Suppressor macrophage treated with lipopolysaccharide for 4 hours (primary cell): ENCODE measurements around the gene SPHK2.
"Not testable (repeated sequence)": the region's sequence is repeated elsewhere in the genome, so short reads cannot be mapped to it uniquely, and the experiment has no call there.

ENCODE experiments used
- DNase-seq: peaks from one replicate; pipeline ENCODE4 v3.0.0-alpha.2; 2020

Gene SPHK2

DNA sequence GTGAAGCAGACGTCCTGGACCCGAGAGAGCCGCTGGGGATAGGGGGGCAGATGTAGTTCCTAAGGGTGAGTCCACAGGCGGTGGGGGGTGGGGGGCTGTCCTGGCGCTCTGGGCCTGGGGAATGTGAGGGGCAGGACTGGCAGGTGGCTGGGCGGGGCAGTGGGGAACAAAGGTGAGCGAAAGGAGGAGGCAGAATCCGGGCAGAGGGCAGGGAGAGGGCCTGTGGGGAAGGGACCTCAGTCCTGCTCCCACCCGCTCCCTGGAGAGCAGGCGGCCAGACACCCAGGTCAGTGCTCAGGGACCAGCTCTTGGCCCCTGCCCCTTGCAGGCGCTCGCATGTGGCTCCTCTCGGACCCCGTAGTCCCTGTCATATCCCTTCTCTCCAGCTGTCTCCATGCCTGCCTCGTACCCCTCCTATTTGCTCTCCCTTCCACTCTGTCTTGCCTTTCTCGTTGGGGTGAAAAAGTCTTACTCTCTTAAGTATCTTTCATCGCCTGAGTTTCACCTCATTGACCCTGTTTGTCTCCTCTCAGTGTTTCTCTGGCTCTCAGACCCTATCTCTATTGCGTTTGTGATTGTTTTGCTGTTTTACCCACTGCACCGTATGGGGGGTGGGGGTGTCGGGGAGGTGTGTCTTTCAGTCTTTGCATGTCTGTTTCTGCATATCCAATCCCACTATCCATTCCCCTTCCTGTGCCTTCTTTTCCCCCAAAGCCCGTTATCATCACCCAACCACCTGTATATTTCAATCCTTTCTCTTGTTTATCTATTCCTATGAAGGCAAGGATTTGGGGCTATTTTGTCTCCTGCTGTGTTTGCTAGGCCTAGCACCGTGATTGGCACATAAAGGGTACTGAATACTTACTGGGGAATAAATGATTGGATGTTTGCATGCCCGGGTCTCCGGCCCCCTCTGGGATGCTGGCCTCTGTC is 5.8 kb downstream of the SPHK2 start:
- DNase-seq, result no peak

DNA sequence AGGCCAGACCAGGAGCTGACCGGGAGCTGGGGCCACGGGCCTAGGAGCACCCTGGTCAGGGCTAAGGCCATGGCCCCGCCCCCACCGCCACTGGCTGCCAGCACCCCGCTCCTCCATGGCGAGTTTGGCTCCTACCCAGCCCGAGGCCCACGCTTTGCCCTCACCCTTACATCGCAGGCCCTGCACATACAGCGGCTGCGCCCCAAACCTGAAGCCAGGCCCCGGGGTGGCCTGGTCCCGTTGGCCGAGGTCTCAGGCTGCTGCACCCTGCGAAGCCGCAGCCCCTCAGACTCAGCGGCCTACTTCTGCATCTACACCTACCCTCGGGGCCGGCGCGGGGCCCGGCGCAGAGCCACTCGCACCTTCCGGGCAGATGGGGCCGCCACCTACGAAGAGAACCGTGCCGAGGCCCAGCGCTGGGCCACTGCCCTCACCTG is 6.6 kb downstream of the SPHK2 start:
- no peak for DNase-seq

DNA sequence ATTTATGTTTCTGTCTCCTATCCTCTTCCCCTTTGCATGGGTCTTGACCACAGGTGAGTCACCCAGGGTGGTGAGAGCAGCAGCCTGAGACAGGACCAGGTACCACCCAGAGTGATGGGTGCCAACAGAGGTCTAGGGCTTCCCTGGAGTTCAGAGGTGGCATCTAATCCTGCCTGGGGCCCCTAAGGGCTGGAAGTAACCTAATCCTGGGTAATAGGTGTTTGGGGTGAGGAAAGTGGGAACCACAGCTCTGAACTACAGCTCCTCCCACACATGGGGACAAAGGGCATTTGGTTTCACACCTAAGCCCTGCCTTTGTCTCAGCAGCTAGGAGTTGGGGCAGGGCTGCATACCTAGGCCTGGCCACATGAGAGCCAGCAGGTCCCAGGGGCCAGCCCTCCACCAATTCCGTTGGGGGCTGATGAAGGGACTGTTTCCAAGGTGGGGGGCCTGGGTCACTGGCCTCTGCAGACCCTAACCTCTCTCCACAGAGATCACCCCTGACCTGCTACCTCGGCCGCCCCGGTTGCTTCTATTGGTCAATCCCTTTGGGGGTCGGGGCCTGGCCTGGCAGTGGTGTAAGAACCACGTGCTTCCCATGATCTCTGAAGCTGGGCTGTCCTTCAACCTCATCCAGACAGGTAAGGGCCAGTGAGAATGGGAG is 8.0 kb downstream of the SPHK2 start:
- no peak for DNase-seq

DNA sequence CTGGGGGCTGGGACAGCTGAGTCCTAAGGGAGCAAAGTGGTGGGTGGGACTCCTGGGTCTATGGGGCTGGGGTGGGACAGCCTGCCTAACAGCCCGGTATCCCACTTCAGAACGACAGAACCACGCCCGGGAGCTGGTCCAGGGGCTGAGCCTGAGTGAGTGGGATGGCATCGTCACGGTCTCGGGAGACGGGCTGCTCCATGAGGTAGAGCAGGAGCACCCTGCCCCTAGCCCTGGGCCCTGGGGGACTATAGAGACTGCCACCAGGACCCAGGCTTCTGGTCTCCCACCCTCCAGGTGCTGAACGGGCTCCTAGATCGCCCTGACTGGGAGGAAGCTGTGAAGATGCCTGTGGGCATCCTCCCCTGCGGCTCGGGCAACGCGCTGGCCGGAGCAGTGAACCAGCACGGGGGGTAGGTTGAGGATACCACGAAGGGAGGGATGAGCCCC is 8.6 kb downstream of the SPHK2 start:
- no peak for DNase-seq

DNA sequence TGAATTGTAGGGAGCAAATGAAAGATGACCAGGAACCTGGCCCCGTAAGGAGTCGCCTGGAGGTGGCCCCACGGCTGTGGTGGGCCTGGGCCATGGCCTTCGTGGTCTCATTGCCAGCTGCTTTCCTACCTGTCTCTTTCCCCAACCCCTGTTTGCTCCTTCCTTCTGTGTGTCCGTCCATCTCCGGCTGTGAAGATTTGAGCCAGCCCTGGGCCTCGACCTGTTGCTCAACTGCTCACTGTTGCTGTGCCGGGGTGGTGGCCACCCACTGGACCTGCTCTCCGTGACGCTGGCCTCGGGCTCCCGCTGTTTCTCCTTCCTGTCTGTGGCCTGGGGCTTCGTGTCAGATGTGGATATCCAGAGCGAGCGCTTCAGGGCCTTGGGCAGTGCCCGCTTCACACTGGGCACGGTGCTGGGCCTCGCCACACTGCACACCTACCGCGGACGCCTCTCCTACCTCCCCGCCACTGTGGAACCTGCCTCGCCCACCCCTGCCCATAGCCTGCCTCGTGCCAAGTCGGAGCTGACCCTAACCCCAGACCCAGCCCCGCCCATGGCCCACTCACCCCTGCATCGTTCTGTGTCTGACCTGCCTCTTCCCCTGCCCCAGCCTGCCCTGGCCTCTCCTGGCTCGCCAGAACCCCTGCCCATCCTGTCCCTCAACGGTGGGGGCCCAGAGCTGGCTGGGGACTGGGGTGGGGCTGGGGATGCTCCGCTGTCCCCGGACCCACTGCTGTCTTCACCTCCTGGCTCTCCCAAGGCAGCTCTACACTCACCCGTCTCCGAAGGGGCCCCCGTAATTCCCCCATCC is 9.4 kb downstream of the SPHK2 start:
- no peak for DNase-seq

DNA sequence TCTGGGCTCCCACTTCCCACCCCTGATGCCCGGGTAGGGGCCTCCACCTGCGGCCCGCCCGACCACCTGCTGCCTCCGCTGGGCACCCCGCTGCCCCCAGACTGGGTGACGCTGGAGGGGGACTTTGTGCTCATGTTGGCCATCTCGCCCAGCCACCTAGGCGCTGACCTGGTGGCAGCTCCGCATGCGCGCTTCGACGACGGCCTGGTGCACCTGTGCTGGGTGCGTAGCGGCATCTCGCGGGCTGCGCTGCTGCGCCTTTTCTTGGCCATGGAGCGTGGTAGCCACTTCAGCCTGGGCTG is 9.9 kb downstream of the SPHK2 start:
- no peak for DNase-seq

DNA sequence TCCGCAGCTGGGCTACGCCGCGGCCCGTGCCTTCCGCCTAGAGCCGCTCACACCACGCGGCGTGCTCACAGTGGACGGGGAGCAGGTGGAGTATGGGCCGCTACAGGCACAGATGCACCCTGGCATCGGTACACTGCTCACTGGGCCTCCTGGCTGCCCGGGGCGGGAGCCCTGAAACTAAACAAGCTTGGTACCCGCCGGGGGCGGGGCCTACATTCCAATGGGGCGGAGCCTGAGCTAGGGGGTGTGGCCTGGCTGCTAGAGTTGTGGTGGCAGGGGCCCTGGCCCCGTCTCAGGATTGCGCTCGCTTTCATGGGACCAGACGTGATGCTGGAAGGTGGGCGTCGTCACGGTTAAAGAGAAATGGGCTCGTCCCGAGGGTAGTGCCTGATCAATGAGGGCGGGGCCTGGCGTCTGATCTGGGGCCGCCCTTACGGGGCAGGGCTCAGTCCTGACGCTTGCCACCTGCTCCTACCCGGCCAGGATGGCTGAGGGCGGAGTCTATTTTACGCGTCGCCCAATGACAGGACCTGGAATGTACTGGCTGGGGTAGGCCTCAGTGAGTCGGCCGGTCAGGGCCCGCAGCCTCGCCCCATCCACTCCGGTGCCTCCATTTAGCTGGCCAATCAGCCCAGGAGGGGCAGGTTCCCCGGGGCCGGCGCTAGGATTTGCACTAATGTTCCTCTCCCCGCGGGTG is 10.4 kb downstream of the SPHK2 start:
- no peak for DNase-seq

DNA sequence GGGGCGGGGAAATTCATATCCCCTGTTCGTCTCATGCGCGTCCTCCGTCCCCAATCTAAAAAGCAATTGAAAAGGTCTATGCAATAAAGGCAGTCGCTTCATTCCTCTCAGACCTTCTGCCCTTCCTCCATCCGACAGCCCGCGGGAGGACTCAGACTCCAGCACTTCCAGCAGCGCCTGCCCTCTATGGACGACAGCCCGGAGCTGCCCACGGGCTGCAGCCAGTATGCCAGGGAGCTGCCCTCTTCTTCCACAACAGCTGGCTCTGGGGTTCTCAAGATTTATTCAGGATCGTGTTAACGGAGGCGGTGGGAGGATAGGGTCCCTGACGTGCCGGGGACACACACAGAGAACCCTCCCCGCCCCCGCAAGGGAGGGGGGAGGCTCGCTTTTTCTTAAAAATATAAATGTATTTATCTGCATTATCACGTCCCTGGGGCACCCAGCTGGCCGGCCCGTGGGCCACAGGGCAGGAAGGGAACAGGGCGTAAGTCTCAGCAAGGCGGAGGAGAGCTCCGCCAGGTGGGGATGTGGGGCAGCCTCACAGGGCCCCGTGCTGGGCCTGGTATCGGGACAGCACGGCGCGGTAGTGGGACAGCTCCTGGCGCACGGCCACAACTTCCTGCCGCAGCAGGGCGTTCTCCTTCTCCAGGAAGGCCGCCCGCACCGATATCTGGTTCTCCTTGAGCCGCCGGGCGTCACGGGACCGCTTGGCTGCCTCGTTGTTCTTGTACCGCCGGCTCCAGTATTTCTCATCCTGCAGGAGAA is 11.2 kb downstream of the SPHK2 start:
- no peak for DNase-seq

DNA sequence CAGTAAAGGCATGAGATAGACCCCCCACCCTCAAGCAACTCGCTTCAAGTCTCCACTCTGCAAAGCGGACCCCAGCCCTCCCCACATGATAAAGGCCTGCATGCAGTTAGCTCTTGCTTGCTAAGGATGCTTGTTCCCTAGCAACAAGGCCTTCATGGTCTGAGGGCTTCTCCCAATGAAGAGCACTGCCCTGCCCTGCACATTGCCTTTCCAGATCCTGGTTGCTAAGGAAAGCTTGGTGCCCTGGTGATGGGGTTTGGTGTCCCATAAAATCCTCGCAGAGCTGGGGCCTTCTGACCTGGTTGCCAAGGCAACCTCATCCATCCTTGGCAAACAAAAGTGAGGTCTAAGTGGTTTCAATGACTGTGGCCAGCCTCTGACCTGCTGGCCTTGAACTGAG is 11.9 kb downstream of the SPHK2 start:
- DNase-seq, result no peak

DNA sequence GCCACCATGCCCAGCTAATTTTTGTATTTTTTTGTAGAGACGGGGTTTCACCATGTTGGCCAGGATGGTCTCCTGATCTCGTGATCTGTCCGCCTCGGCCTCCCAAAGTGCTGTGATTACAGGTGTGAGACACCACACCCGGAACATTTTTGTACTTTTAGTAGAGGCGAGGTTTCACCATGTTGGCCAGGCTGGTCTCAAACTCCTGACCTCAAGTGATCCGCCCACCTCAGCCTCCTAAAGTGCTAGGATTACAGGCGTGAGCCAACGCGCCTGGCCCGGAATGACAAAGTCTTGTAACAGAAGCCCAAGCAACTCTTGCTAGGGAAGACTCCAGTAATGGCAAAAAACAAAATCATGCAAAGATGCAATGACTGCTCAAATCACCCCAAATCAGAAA is 13.0 kb downstream of the SPHK2 start:
- not testable (repeated sequence) for DNase-seq

DNA sequence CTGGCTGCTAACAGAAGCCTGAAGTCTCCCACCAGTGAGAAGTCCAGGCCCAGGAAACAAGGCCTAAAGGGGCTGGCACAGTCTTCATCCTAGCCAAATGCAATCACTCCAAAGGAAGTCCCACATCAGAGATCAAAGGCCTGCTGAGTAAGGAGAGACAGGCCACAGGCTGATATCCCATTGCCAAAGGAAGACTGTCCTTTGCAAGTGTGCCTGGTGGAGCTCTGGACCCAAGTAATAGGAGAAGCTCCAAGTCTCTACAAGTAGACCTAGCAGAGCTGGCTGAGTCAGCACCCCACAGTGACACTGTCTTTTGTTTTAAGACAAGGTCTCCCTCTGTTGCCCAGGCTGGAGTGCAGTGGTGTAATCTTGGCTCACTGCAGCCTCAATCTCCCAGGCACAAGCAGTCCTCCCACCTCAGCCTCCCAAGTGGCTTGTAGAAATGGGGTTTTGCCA is 13.4 kb downstream of the SPHK2 start:
- peak; percentile 51 for DNase-seq

DNA sequence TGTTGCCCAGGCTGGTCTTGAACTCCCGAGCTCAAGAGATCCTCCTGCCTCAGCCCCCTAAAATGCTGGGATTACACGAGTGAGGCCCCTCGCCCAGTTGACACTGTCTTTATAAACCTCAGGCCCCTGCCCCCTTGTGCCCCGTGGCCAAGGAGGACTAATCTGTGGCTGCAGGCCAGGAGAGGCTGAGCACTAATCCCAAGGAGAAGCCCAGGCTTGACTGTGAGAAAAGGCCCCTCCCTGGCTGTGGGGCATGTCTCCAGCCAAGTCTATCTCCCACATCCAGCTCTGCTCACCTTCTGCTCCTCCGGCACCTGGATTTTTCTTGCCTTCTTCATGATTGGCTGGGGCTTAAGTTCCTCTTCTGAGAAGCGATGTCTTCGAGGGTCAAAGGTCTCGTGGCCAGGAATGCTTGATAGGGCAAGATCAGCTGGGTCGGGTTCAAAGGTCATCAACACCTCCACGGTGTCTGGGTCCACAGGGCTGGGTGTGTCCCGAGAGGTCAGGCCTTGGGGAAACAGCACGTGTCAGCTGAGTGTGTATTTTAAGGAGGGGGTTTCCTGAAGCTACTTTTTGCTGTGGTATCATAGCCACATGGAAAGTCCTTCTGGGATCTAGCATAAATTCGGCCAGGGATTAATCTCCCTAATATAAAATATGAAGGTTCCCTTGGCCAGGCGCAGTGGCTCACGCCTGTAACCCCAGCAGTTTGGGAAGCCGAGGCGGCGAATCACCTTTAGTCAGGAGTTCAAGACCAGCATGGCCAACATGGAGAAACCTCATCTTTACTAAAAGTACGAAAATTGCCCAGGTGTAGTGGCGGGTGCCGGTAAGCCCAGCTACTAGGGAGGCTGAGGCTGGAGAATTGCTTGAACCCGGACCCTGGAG is 14.1 kb downstream of the SPHK2 start:
- no peak for DNase-seq

DNA sequence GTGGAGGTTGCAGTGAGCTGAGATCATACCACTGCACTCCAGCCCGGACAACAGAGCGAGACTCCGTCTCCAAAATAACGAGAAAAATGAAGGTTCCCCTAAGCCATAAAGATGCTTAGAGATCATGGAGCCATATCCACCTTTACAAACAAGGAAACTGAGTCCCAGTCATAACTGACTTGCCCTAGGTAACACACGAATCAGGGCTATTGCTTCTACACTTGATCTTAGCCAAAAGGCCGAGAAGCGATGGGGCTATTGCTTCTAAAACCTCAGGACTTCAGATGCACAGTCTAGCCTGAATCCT is 14.7 kb downstream of the SPHK2 start:
- DNase-seq, result no peak

DNA sequence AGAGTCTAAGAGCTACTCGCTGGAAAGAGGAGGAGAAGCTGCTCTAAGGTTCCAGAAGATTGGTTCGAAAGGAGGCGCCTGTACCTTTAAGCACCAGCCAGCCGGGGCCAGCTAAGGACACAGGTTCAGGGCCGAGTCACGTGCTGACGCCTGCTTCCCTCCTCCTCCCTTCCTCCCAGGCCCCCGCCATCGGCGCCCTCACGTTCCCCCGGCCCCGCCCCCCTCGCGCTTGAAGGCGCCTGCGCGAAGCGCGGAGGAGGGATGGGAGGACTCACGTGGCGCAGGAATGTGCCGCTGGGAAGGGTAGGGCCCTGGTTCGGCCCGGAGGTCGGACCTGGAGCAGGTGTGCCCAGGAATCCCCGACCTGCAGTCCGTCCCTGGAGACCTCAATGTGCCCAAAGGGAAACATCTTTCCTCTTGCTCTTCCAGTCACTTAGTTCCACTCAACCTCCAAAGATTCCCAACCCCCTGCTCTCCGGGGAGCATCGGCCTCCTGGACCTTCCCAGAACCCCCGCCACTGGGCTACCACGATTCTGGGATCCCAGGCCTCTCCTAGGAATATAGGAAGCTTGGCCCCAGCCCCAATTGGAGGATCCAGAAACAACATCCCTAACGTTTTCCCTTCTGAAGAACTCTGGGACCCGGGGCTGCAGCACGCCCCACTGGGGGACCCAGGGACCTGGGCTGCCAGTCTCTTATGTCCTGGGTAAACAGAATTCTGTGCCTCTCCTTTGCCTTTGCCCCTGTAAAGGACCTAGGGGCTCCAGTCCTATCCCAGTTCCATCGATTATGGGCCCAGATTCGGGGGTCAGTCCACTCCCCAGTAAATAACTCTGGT is 15.3 kb downstream of the SPHK2 start:
- peak; percentile 92 for DNase-seq

DNA sequence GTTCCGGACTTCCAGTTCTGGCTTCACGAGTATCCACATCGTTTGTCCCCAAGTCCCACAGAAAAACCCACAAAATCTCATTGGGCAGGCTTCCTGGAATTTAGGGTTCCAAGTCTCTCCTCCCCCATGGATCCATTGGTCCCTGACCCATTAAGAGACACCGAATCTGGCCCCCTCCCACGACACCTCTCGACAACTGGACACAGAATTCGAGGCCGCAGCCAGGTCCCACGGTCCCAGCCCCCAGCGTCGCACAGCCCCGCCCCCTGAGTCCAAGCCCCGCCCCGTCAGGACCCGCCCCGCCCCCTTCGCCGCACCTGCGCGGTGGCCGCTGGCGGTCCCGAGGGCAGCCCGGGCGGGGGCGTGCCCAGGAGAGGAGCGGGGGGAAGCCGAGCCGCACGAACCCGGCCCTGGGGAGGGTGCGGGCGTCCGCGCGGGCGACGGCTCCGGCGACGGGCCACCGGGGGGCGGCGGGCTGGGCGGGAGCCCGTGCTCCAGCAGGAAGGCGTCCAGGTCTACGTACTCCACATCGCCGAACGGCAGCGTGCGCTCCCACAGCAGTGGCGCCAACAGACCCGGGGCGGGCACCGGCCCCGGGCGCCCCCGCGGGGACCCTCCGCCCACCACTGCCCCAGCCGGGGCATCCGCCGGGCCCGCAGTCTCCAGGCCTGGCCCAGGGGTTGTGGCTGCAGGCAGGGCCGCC is 16.1 kb downstream of the SPHK2 start:
- peak; percentile 75 for DNase-seq

DNA sequence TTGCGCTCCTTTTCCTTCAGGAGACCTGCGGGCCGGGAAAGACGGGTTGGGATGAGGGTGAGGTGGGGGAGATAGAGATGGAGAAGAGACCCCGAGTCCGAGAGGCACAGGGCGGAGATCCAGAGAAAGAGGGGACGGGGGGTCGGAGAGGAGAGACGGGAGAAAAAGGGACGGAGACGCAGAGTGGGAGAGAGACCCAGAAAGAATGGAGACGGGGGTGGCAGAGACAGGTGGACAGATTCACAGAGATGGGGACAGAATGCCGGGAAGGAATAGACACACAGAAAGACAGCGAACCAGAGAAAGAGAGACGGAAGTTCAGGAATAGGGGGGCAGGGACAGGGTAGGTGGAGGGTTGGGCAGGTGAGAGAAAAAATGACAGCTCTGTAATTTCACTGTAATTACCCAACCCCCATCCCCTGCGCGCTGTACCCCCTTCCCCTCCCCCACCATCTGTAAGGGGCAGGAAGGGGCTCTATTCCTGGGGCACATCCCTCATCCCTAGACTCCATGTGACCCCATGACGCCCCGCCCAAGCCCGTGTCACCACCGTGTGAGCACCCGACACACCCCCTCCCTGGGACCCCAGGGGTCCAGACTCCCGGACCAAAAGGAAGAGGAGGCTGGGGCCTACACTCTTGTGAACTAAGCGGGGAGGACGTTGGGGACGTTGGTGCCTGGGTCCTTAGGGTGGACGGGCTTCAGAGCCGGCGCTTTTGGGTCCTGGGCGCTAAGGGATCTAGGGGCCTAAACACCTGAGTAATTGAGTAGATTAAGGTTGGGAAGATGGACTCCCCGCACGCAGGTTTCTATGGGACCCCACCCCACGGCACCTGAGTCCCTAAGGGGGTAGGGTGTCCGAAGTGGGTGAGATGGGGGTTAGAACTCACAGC is 16.9 kb downstream of the SPHK2 start:
- DNase-seq, result no peak

DNA sequence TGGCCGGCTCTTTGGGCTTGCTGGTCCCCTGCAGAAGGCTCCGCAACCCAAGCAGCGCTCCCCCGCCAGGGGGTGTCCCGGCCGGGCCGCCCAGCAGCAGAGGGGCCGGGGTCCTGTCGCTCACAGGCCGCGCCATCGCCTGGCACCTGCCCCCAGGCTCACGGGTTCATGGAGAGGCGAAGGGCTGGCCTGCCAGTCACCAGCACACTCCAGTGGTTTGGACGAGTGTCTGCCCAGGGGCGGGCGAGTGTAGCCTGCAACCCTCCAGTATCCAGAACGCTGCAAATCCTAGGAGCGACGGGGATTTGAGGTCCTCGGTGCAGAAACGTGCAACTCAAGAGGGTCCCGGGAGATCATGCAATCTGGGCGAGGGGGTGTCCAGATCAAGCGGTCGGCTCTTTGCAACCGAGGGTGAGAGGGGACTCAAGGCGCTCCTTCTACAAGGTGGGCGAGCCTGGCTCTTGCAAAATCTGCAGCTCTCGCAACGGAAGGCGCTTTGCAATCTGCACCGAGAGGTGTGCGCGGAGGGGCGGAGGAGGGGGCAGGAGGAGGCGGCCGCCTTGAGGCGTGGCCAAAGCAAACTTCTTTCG is 17.6 kb downstream of the SPHK2 start, which contains the start of gene DBP:
TSS of gene DBP (minus strand) at position 521 of the 590 bp plus-strand sequence. CDS start at position 136, 385 bp downstream.
- no peak for DNase-seq

DNA sequence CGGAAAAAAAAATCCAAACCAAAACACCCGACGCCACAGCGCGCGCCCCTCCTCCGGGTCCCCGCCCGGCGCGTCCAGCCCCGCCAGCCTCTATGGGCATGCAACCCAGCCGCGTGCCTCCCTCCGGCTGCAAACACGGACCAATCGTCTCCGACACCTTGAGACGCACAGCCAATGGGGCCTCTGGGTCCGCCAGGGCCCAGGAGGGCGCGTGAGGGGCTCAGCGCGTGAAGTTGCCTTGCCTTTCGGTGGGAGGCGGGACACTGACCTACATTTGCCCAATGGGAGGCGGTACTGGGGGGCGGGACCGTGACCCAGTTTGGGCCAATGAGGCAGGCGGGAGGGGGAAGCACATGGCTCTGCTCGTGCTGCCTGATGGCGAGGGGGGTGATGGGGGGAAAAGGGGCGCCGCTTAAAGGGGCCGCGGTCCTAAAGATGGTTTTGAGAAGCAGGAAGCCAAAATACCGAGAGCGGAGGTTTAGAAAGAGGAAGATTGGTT is 18.2 kb downstream of the SPHK2 start:
- DNase-seq, result peak; percentile 97
